HFFc6 (cell line): Measurements from ENCODE around the gene SPRYD3. TPM values are rescaled to one million over a fixed set of nuclear protein-coding genes. Genes with fewer than 3 reads are reported as not detected.

Experiments used
- DNase-seq: peaks from one replicate; pipeline ENCODE4 v3.0.0-alpha.2; 2018
- H3K27ac Mint-ChIP-seq: 2 replicates; pipeline ENCODE4 v1.8.0; 2020; ENCODE audit warnings: mild to moderate bottlenecking, mixed read lengths
- H3K27me3 Mint-ChIP-seq: 2 replicates; pipeline ENCODE4 v1.8.0; 2021; ENCODE audit warnings: mild to moderate bottlenecking, moderate library complexity, mixed read lengths; ENCODE audit not compliant: insufficient read depth
- H3K36me3 Mint-ChIP-seq: 2 replicates; pipeline ENCODE4 v1.8.0; 2021; ENCODE audit warnings: low read depth, mixed read lengths
- H3K4me1 Mint-ChIP-seq: 2 replicates; pipeline ENCODE4 v1.8.0; 2020; ENCODE audit warnings: low read depth, mixed read lengths
- H3K4me3 Mint-ChIP-seq: 2 replicates; pipeline ENCODE4 v1.8.0; 2020; ENCODE audit warnings: mild to moderate bottlenecking, moderate library complexity, mixed read lengths
- H3K9me3 Mint-ChIP-seq: 2 replicates; pipeline ENCODE4 v1.8.0; 2020; ENCODE audit warnings: mild to moderate bottlenecking, mixed read lengths
- CTCF ChIP-seq: fragments of 200-600 bp; sonication (generic); IDR thresholded peaks from 2 replicates; pipeline ENCODE4 v1.5.0; 2021; ENCODE audit warnings: antibody characterized with exemption, mild to moderate bottlenecking
- long read RNA-seq: library from polyadenylated mRNA; unstranded; transcript quantifications from one replicate; pipeline ENCODE4 v2.0.0, GENCODE V29; 2019
- total RNA-seq, 6 experiments: library from RNA; stranded (reverse); fragmentation: NEBNext Ultra II Directional; extraction: Animal tissue kit (Norgen Biotek cat#: 25700); gene quantifications; 2 replicates in 1 of 6; 3 replicates in 5 of 6; pipeline ENCODE4 v1.2.3, GENCODE V29; 2021

SPRYD3 gene
- 10 to 100 TPM; 50.5 to 59.4 (median 54.9) TPM for total RNA-seq
- long read RNA-seq, transcript SPRYD3-201 (11 exons, 2,932 nt), result major isoform, 39 of 49 reads
- long read RNA-seq, partial matches to known transcripts, result 3 of 49 reads
- long read RNA-seq, other reads (novel, unspliced or antisense), result 7 of 49 reads

GRCh38 chr12:53079226-53080117 is at the start of gene SPRYD3:
SPRYD3 (minus strand) TSS chr12:53079390; CDS start chr12:53079333, 57 bp downstream.
- Mint-ChIP-seq H3K27ac (peak within 1 kb of the TSS; percentile 99), H3K4me1 (peaks cover 38% of the 10 kb centered on the region), H3K9me3 (no peaks in the 10 kb centered on the region), H3K4me3 (peak within 1 kb of the TSS; percentile 94), H3K36me3 (peaks cover 12% of the 10 kb centered on the region), H3K27me3 (peaks cover 4% of the 10 kb centered on the region)
- no peak for TF ChIP-seq CTCF
- DNase-seq, result peak; percentile 95

- H3K27me3 Mint-ChIP-seq, result peaks cover 9% of the 10 kb centered on the region
- no peaks in the 10 kb centered on the region for H3K36me3 Mint-ChIP-seq
- no peaks in the 10 kb centered on the region for H3K9me3 Mint-ChIP-seq
- peaks cover 26% of the 10 kb centered on the region for H3K4me1 Mint-ChIP-seq
- no peak for TF ChIP-seq CTCF
- no peak overlapping the region for H3K27ac Mint-ChIP-seq
- H3K4me3 Mint-ChIP-seq, result no peak overlapping the region
- DNase-seq, result no peak
These were observed 48.0 kb upstream of the SPRYD3 start for GRCh38 chr12:53127169-53127568.

- Mint-ChIP-seq H3K4me1 (peaks cover 26% of the 10 kb centered on the region), H3K27me3 (peaks cover 7% of the 10 kb centered on the region), H3K4me3 (no peak overlapping the region), H3K36me3 (no peaks in the 10 kb centered on the region), H3K27ac (no peak overlapping the region), H3K9me3 (no peaks in the 10 kb centered on the region)
- no peak for DNase-seq
- no peak for TF ChIP-seq CTCF
These were observed 45.1 kb upstream of the SPRYD3 start for GRCh38 chr12:53124352-53124723.

GRCh38 chr12:53123578-53124351 is 44.6 kb upstream of the SPRYD3 start:
- no peak overlapping the region for H3K4me3 Mint-ChIP-seq
- peak; percentile 44 for DNase-seq
- peaks cover 7% of the 10 kb centered on the region for H3K27me3 Mint-ChIP-seq
- H3K4me1 Mint-ChIP-seq, result peaks cover 26% of the 10 kb centered on the region
- no peak for TF ChIP-seq CTCF
- peak overlapping the region; percentile 34; the same call in 1 of the 2 replicates for H3K27ac Mint-ChIP-seq
- H3K36me3 Mint-ChIP-seq, result no peaks in the 10 kb centered on the region
- H3K9me3 Mint-ChIP-seq, result no peaks in the 10 kb centered on the region

GRCh38 chr12:53122961-53123468 is 43.8 kb upstream of the SPRYD3 start:
- TF ChIP-seq CTCF, result no peak
- Mint-ChIP-seq H3K4me1 (peaks cover 26% of the 10 kb centered on the region), H3K9me3 (no peaks in the 10 kb centered on the region), H3K27me3 (peaks cover 2% of the 10 kb centered on the region), H3K4me3 (no peak overlapping the region; the same call in 1 of the 2 replicates), H3K27ac (peak overlapping the region; percentile 34; the same call in 1 of the 2 replicates), H3K36me3 (no peaks in the 10 kb centered on the region)
- no peak for DNase-seq
